GM12878 (cell line): ENCODE results near the gene PLD3. TPM values are rescaled to one million over a fixed set of nuclear protein-coding genes. Genes with fewer than 3 reads are reported as not detected.

Experiments used
- ETV6 ChIP-seq, 2 experiments: fragments of 450-650 bp in 1 of 2; IDR thresholded peaks in 1 of 2; conservative IDR thresholded peaks in 1 of 2; 2 replicates each; pipeline ENCODE4 v1.6.1; 2014; ENCODE audit warnings: antibody characterized with exemption in 1 of 2, borderline replicate concordance in 1 of 2, low read depth in 1 of 2, mild to moderate bottlenecking in 1 of 2, moderate library complexity in 1 of 2
- EZH2 ChIP-seq: IDR thresholded peaks from 2 replicates; pipeline ENCODE4 v1.6.1; 2012; ENCODE audit warnings: low read depth, mild to moderate bottlenecking, control low read depth, inconsistent platforms, low read length, borderline replicate concordance; ENCODE audit not compliant: control insufficient read depth
- FOS ChIP-seq: IDR thresholded peaks from 3 replicates; pipeline ENCODE4 v1.6.1; 2011; ENCODE audit warnings: borderline replicate concordance; ENCODE audit not compliant: insufficient read length; ENCODE audit errors: extremely low read depth
- GATAD2B ChIP-seq: fragments of 450-650 bp; conservative IDR thresholded peaks from 2 replicates; pipeline ENCODE4 v1.6.1; 2017; ENCODE audit warnings: low read depth, mild to moderate bottlenecking, moderate library complexity
- HDGF ChIP-seq: fragments of 450-650 bp; IDR thresholded peaks from 2 replicates; pipeline ENCODE4 v1.6.1; 2016; ENCODE audit warnings: antibody characterized with exemption
- KLF5 ChIP-seq: fragments of 450-650 bp; IDR thresholded peaks from 2 replicates; pipeline ENCODE4 v1.6.1; 2014; ENCODE audit warnings: mild to moderate bottlenecking; ENCODE audit not compliant: partially characterized antibody
- NR2C2 ChIP-seq: IDR thresholded peaks from 2 replicates; pipeline ENCODE4 v1.6.1; 2011; ENCODE audit warnings: borderline replicate concordance, low read depth; ENCODE audit not compliant: control insufficient read depth, insufficient read length
- PAX8 ChIP-seq: fragments of 450-650 bp; IDR thresholded peaks from 2 replicates; pipeline ENCODE4 v1.6.1; 2017; ENCODE audit warnings: mild to moderate bottlenecking, moderate library complexity
- RAD21 ChIP-seq: IDR thresholded peaks from 2 replicates; pipeline ENCODE4 v1.6.1; 2011; ENCODE audit warnings: mild to moderate bottlenecking, low read depth, low read length, moderate library complexity; ENCODE audit not compliant: insufficient read depth
- RCOR1 ChIP-seq: conservative IDR thresholded peaks from 2 replicates; pipeline ENCODE4 v1.6.1; 2012; ENCODE audit warnings: low read depth, low read length, improper control_type of control experiment
- RELA ChIP-seq: fragments of 450-650 bp; IDR thresholded peaks from 2 replicates; pipeline ENCODE4 v1.8.0; 2014; ENCODE audit warnings: borderline replicate concordance; ENCODE audit not compliant: partially characterized antibody
- SIX5 ChIP-seq: IDR thresholded peaks from 2 replicates; pipeline ENCODE4 v1.6.1; 2011; ENCODE audit warnings: mild to moderate bottlenecking, low read depth, low read length, moderate library complexity; ENCODE audit not compliant: severe bottlenecking
- SMC3 ChIP-seq: IDR thresholded peaks from 2 replicates; pipeline ENCODE4 v1.6.1; 2011; ENCODE audit warnings: low read length, improper control_type of control experiment, borderline replicate concordance
- SPI1 ChIP-seq: IDR thresholded peaks from 2 replicates; pipeline ENCODE4 v1.6.1; 2011; ENCODE audit warnings: low read depth, mild to moderate bottlenecking, low read length, moderate library complexity, borderline replicate concordance; ENCODE audit not compliant: insufficient read depth
- STAT3 ChIP-seq: IDR thresholded peaks from 2 replicates; pipeline ENCODE4 v1.6.1; 2011; ENCODE audit warnings: low read depth, low read length, improper control_type of control experiment
- TBL1XR1 ChIP-seq: IDR thresholded peaks from 2 replicates; pipeline ENCODE4 v1.6.1; 2012; ENCODE audit warnings: low read depth, low read length, improper control_type of control experiment
- TCF3 ChIP-seq: IDR thresholded peaks from 2 replicates; pipeline ENCODE4 v1.6.1; 2012; ENCODE audit warnings: low read depth, mild to moderate bottlenecking, low read length, borderline replicate concordance; ENCODE audit not compliant: insufficient read depth
- ZZZ3 ChIP-seq: IDR thresholded peaks from 2 replicates; pipeline ENCODE4 v1.6.1; 2011; ENCODE audit warnings: low read depth; ENCODE audit not compliant: control insufficient read depth, insufficient read length
- polyA plus RNA-seq, 11 experiments: library from polyadenylated mRNA; depleted of rRNA in 4 of 11; unstranded in 6 of 11; stranded (reverse) in 5 of 11; fragments of >200 nt; fragmentation: Nextera tagmentation in 4 of 11; fragmentation: Illumina TruSeq in 1 of 11; extraction: Ambion mirVana in 4 of 11; extraction: Trizol in 1 of 11; gene quantifications; 1 replicate in 1 of 11; 2 replicates in 10 of 11; pipeline versions ENCODE4 v1.2.1 to v1.2.3, GENCODE V29; 2011 to 2016; ENCODE audit warnings: inconsistent platforms in 2 of 11, missing spikeins in 2 of 11, low read depth in 1 of 11
- total RNA-seq, 4 experiments: library from RNA; depleted of rRNA in 3 of 4; stranded (reverse); fragments of >200 nt in 3 of 4; fragmentation: Illumina TruSeq in 1 of 4; extraction: Trizol in 1 of 4; gene quantifications; 2 replicates each; pipeline versions ENCODE4 v1.2.1 to v1.2.3, GENCODE V29; 2013 to 2021
- TF ChIP-seq, protein P1 (sequence below): fragments of 450-650 bp; IDR thresholded peaks from 2 replicates; pipeline ENCODE4 v1.6.1; 2016; ENCODE audit warnings: mild to moderate bottlenecking
- TF ChIP-seq, protein P2 (sequence below): IDR thresholded peaks from 2 replicates; pipeline ENCODE4 v1.6.1; 2011; ENCODE audit warnings: mild to moderate bottlenecking, low read depth, low read length, moderate library complexity; ENCODE audit not compliant: insufficient replicate concordance
- TF ChIP-seq, protein P3 (sequence below): fragments of 450-650 bp; IDR thresholded peaks from 2 replicates; pipeline ENCODE4 v1.6.1; 2018; ENCODE audit warnings: mild to moderate bottlenecking, low read depth, moderate library complexity; ENCODE audit not compliant: partially characterized antibody

The PLD3 gene
- total and polyA plus RNA-seq, 10 of the 15 experiments (the other 5 are each of a cell fraction or from before 2014, with no cell fraction given), result 1.3 to 134 (median 72.7) TPM

DNA sequence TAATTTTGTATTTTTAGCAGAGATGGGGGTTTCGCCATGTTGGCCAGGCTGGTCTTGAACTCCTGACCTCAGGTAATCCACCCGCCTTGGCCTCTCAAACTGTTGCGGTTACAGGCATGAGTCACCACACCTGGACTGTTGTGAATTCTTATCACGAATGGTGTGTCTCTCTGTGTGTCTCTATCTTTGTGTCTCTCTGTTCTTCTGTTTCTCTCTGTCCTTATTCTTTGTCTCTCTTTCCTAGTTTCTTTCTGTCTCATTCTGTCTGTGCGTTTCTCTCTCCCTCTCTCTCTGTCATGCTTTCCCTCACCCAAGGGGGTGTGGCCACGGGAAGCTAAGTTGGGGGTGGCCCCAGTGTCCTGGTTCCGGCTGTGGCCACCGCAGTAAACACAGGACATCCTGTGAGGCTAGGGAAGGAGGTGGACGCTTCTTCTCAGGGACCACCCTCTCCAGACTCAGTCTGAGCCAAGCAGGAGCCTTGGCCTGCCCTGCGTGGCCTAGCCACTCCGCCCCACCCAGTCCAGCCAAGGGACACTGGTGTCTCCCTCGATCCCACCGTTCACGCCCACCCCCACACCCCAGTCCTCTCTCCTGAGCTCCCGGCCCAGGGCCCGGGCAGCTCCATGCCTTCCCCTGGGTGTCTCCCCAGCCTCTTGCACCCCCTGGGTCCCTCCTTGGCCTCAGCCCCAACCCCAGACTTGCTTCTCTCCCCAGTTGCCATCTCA is 68.6 kb downstream of the PLD3 start (continued):
- TF ChIP-seq, protein P1, sequence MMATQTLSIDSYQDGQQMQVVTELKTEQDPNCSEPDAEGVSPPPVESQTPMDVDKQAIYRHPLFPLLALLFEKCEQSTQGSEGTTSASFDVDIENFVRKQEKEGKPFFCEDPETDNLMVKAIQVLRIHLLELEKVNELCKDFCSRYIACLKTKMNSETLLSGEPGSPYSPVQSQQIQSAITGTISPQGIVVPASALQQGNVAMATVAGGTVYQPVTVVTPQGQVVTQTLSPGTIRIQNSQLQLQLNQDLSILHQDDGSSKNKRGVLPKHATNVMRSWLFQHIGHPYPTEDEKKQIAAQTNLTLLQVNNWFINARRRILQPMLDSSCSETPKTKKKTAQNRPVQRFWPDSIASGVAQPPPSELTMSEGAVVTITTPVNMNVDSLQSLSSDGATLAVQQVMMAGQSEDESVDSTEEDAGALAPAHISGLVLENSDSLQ, result no peak
- TF ChIP-seq SPI1 (no peak), TBL1XR1 (no peak), PAX8 (no peak), EZH2 (no peak), RELA (no peak), GATAD2B (no peak), ZZZ3 (no peak), SMC3 (no peak), STAT3 (no peak), HDGF (peak; percentile 75; the same call in 1 of the 2 replicates), RCOR1 (no peak), RAD21 (no peak), SIX5 (no peak), FOS (no peak), TCF3 (peak; percentile 79; the same call in 1 of the 2 replicates), KLF5 (no peak), ETV6 (conservative IDR thresholded peaks at IDR 0.05 in 1 of 2, IDR thresholded peaks at IDR 0.05 in 1 of 2; ENCODE audit: borderline replicate concordance in 1 of 2, low read depth in 1 of 2) (no peak), NR2C2 (no peak)
- TF ChIP-seq, protein P2, sequence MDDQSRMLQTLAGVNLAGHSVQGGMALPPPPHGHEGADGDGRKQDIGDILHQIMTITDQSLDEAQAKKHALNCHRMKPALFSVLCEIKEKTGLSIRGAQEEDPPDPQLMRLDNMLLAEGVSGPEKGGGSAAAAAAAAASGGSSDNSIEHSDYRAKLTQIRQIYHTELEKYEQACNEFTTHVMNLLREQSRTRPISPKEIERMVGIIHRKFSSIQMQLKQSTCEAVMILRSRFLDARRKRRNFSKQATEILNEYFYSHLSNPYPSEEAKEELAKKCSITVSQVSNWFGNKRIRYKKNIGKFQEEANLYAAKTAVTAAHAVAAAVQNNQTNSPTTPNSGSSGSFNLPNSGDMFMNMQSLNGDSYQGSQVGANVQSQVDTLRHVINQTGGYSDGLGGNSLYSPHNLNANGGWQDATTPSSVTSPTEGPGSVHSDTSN, result no peak
- TF ChIP-seq, protein P3, sequence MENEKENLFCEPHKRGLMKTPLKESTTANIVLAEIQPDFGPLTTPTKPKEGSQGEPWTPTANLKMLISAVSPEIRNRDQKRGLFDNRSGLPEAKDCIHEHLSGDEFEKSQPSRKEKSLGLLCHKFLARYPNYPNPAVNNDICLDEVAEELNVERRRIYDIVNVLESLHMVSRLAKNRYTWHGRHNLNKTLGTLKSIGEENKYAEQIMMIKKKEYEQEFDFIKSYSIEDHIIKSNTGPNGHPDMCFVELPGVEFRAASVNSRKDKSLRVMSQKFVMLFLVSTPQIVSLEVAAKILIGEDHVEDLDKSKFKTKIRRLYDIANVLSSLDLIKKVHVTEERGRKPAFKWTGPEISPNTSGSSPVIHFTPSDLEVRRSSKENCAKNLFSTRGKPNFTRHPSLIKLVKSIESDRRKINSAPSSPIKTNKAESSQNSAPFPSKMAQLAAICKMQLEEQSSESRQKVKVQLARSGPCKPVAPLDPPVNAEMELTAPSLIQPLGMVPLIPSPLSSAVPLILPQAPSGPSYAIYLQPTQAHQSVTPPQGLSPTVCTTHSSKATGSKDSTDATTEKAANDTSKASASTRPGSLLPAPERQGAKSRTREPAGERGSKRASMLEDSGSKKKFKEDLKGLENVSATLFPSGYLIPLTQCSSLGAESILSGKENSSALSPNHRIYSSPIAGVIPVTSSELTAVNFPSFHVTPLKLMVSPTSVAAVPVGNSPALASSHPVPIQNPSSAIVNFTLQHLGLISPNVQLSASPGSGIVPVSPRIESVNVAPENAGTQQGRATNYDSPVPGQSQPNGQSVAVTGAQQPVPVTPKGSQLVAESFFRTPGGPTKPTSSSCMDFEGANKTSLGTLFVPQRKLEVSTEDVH, result no peak
